GM12865 (cell line): Measurements from ENCODE around the gene LAMA4.

Experiments
- DNase-seq: peaks from one replicate; pipeline ENCODE4 v3.0.0; 2010; ENCODE audit warnings: low read depth
- H3K4me3 ChIP-seq: 2 replicates; pipeline ENCODE4 v1.5.1; 2011; ENCODE audit warnings: mild to moderate bottlenecking, low read depth, low read length, control low read depth
- CTCF ChIP-seq: IDR thresholded peaks from 2 replicates; pipeline ENCODE4 v1.5.1; 2011; ENCODE audit warnings: low read length, control low read depth, low read depth, inconsistent platforms; ENCODE audit not compliant: insufficient read depth; ENCODE audit errors: missing control alignments

LAMA4 gene

DNA sequence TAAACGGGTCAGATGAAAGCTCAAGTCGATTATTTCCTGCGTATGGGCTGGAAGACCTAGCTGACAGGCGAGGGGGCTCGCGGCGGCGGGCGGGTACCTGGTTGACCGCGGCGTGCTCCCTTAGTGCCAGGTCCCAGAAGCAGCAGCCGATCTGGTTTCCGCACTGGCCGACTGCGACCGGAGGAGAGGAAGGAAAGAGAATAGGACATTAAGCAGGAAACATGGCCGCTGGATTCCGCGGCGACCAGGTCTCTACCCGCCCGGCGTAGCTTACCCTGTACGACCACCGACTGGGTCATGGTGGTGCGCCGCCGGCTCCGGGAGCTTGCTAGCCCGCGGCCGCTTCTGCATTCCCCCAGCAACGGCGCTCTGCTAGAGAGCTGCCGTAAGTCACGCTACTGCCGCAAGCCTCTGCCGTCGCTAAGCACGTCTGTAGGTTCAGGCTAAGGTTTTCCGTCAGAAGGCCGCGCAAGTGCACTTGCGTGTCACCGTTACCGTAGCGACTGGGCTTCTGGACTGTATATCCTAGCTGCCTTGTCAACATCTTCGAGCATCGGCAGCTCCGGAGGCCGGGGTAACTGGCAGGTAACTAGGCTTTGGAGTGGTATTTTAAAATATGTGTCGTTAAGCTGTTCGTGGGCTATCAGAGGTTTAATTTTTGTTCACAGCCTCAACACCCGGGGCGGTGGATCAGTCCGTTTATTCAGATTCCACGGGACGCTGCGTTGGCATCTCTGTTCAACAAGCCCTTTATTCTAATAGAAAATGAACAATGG is 167.0 kb downstream of the LAMA4 start, which contains the start of the genes FAM229B and TUBE1:
Gene FAM229B (plus strand): TSS at position 456 of the 776 bp plus-strand sequence. CDS start 11,693 bp downstream, outside the sequence.
Gene TUBE1 (minus strand): TSS at position 347 of the 776 bp plus-strand sequence. CDS start 48 bp downstream, at position 299.
- TF ChIP-seq CTCF, result no peak
- H3K4me3 ChIP-seq, result peak within 1 kb of the TSS; percentile 88
- DNase-seq, result peak; percentile 98

DNA sequence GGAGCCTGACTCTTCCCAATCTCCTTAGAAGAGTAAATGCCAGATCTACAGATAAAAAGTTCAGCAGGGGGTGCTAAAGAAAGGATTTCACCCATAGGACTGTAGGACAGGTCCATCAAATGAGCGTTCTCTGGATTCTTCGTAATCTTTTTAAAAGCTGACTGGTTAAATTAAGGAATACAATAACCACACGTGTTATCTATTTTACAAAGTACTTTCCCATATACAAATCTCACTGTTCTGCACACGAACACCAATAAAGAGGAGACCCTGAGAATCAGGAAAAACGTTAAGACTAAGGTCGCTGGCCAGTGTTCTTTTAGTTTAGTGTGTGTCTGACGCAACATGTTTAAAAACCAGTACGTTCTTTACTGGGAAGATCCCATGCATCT is 167.6 kb downstream of the LAMA4 start:
- peak; percentile 33 for DNase-seq
- peak overlapping the region; percentile 88 for H3K4me3 ChIP-seq
- TF ChIP-seq CTCF, result peak; percentile 7

DNA sequence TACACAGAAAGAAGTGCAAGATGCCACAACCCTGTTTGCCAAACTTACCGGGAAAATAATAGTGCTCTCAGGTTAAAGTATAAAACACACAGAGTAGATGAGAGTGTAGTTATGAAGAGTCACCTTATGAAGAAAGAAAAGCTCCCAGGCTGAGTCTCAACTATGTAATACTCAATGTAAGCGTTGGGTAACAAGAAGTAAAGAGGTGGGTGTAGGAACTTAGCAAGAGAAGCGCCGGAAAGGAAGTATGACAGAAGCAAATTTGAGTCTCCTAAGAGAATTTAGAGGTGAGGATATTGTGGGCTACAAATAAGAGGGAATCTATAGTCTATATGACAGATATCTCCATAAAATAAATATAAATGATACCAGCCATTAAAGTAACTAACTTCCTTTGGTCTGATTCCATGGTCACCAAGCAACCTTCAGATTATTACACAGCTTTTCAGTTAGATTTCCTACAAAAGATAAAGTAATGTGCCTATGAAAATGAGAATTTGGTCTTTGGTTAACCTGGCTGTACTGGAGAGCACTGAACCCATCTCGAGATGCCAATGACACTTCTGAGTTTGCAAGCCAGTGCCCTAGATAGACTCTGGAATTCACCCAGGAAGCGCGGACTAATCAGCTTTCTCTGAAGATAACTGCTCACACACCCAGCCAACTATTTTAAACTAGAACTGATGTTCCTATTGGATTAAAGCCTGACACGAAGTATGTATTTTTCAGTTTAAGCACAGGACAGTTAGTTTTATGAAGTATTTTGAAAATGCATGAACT is 168.9 kb downstream of the LAMA4 start:
- TF ChIP-seq CTCF, result no peak
- DNase-seq, result no peak
- H3K4me3 ChIP-seq, result no peak overlapping the region

GRCh38 chr6:112081569-112081968 is 172.8 kb downstream of the LAMA4 start:
- H3K4me3 ChIP-seq, result no peak overlapping the region
- DNase-seq, result no peak
- no peak for TF ChIP-seq CTCF

GRCh38 chr6:112066606-112067005 is 187.8 kb downstream of the LAMA4 start:
- no peak for TF ChIP-seq CTCF
- H3K4me3 ChIP-seq, result no peak overlapping the region
- DNase-seq, result no peak

GRCh38 chr6:112065426-112065986 is 188.9 kb downstream of the LAMA4 start:
- no peak for TF ChIP-seq CTCF
- H3K4me3 ChIP-seq, result no peak overlapping the region
- DNase-seq, result no peak
